SK-N-MC (cell line): ENCODE data around the gene ADAMTS19.

ENCODE experiments used
- DNase-seq: peaks from one replicate; pipeline ENCODE4 v3.0.0-alpha.2; 2011; ENCODE audit warnings: low read depth, low spot score
- H3K27ac ChIP-seq: fragments of 200-600 bp; sonication (generic); 2 replicates; pipeline ENCODE4 v1.5.1; 2016; ENCODE audit warnings: mixed run types
- H3K36me3 ChIP-seq: fragments of 200-600 bp; sonication (generic); 2 replicates; pipeline ENCODE4 v1.6.1; 2017; ENCODE audit warnings: antibody characterized with exemption, low read length, mixed read lengths; ENCODE audit not compliant: insufficient read depth
- H3K4me3 ChIP-seq: fragments of 200-600 bp; sonication (generic); 2 replicates; pipeline ENCODE4 v1.5.1; 2016
- H3K9ac ChIP-seq: fragments of 200-600 bp; sonication (generic); 2 replicates; pipeline ENCODE4 v1.8.0; 2017; ENCODE audit warnings: mixed run types, mixed read lengths; ENCODE audit not compliant: insufficient read length
- H3K9me3 ChIP-seq: fragments of 200-600 bp; sonication (generic); 2 replicates; pipeline ENCODE4 v1.6.1; 2017; ENCODE audit warnings: low read depth, mild to moderate bottlenecking, antibody characterized with exemption, low read length, moderate library complexity, mixed read lengths
- EZH2 ChIP-seq: fragments of 200-600 bp; sonication (generic); IDR thresholded peaks from one replicate; pipeline ENCODE4 v1.6.1; 2017; ENCODE audit warnings: antibody characterized with exemption
- FOXP2 ChIP-seq: optimal IDR thresholded peaks from 2 replicates; pipeline ENCODE3; 2011; ENCODE audit warnings: mild to moderate bottlenecking, moderate library complexity; ENCODE audit not compliant: insufficient read depth; ENCODE audit errors: extremely low read length, control extremely low read depth
- POLR2AphosphoS5 ChIP-seq: IDR thresholded peaks from 2 replicates; pipeline ENCODE4 v1.6.1; 2012; ENCODE audit warnings: mild to moderate bottlenecking, low read depth, low read length, borderline replicate concordance

Gene ADAMTS19

GRCh38 chr5:129658801-129659200 is 198.7 kb downstream of the ADAMTS19 start:
- TF ChIP-seq POLR2AphosphoS5: no peak
- no peak for TF ChIP-seq FOXP2
- TF ChIP-seq EZH2: no peak
- DNase-seq: no peak

GRCh38 chr5:129661366-129662035 is 201.4 kb downstream of the ADAMTS19 start:
- TF ChIP-seq FOXP2 (no peak), POLR2AphosphoS5 (no peak), EZH2 (no peak)
- DNase-seq: no peak
- Histone ChIP-seq H3K27ac (no peak overlapping the region), H3K9ac (no peak overlapping the region), H3K4me3 (no peak overlapping the region), H3K9me3 (no peaks in the 10 kb centered on the region), H3K36me3 (no peaks in the 10 kb centered on the region)

More at GRCh38 chr5:129658801-129659200, 198.7 kb downstream of the ADAMTS19 start:
- Histone ChIP-seq H3K27ac (no peak overlapping the region), H3K9me3 (no peaks in the 10 kb centered on the region), H3K4me3 (no peak overlapping the region), H3K9ac (no peak overlapping the region), H3K36me3 (no peaks in the 10 kb centered on the region)

GRCh38 chr5:129664336-129664937 is 204.3 kb downstream of the ADAMTS19 start:
- no peaks in the 10 kb centered on the region for H3K9me3 ChIP-seq
- TF ChIP-seq EZH2: no peak
- TF ChIP-seq FOXP2: no peak
- no peak for TF ChIP-seq POLR2AphosphoS5
- no peak overlapping the region for H3K9ac ChIP-seq
- no peak overlapping the region for H3K27ac ChIP-seq
- peak; percentile 39 for DNase-seq
- H3K36me3 ChIP-seq: no peaks in the 10 kb centered on the region
- no peak overlapping the region for H3K4me3 ChIP-seq

GRCh38 chr5:129670957-129671500 is 210.9 kb downstream of the ADAMTS19 start:
- Histone ChIP-seq H3K9ac (no peak overlapping the region), H3K9me3 (no peaks in the 10 kb centered on the region), H3K27ac (no peak overlapping the region), H3K4me3 (no peak overlapping the region), H3K36me3 (no peaks in the 10 kb centered on the region)
- DNase-seq: no peak
- TF ChIP-seq EZH2 (no peak), POLR2AphosphoS5 (no peak), FOXP2 (no peak)

GRCh38 chr5:129672006-129672405 is 211.9 kb downstream of the ADAMTS19 start:
- DNase-seq: no peak
- TF ChIP-seq POLR2AphosphoS5 (no peak), EZH2 (no peak), FOXP2 (no peak)
- H3K27ac ChIP-seq: no peak overlapping the region
- H3K4me3 ChIP-seq: no peak overlapping the region
- H3K36me3 ChIP-seq: no peaks in the 10 kb centered on the region
- no peak overlapping the region for H3K9ac ChIP-seq
- H3K9me3 ChIP-seq: no peaks in the 10 kb centered on the region

DNA sequence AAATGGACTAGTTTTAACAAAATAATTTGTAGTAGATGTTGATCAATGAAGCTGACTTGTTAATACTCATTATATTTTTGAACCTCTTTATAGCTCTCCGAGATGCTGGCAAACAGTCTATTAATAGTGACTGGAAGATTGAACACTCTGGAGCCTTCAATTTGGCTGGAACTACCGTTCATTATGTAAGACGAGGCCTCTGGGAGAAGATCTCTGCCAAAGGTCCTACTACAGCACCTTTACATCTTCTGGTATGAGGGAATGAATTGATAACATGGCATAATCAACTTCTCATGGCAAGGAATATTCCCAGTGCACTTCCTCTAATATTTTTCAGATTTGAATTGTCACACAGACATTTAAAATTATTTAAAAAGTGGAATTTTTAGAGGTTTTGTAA is 219.6 kb downstream of the ADAMTS19 start:
- TF ChIP-seq EZH2 (no peak), FOXP2 (no peak), POLR2AphosphoS5 (no peak)
- no peaks in the 10 kb centered on the region for H3K9me3 ChIP-seq

DNA sequence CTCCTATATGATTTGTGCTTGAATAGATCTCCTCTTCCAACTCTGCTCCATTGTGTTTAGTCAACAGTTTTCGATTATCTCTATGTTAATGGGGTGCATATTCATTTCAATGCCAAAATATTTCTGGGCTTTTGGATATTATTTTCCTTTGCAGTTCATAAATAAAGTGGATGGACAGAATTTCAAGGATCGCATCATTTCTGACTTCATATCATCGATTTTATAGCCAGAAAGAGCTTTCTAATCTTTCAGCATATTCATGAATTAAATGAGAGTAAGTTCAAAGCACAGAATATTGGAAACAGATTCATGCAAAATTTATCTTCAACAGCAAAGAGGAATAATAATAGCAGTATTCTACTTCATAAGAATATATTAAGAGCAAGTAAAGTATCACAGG is 227.8 kb downstream of the ADAMTS19 start:
- Histone ChIP-seq H3K9me3 (no peaks in the 10 kb centered on the region), H3K9ac (no peak overlapping the region), H3K36me3 (no peaks in the 10 kb centered on the region), H3K4me3 (no peak overlapping the region), H3K27ac (no peak overlapping the region)
- no peak for DNase-seq
- no peak for TF ChIP-seq FOXP2
- TF ChIP-seq EZH2: no peak
- no peak for TF ChIP-seq POLR2AphosphoS5

More for the DNA sequence above, 219.6 kb downstream of the ADAMTS19 start:
- Histone ChIP-seq H3K9ac (no peak overlapping the region), H3K4me3 (no peak overlapping the region), H3K27ac (no peak overlapping the region), H3K36me3 (no peaks in the 10 kb centered on the region)
- no peak for DNase-seq

DNA sequence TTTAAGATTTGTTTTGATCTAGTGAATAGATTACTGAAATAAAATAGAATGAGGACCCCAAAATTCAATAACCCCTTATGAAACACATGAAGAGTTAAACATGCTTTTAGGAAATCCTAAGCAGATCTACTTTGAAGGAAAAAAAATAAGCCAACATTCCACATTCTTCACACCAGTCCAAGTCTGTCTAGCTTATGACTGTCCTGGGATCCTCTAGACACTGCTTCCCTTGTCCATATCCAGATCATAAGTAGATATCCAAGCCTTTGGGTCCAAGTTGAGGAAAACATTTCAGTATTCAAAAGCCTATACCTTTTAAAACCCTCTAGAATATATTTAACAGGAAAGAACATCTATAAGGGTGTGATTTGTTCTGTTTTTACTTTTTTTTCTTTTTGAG is 228.9 kb downstream of the ADAMTS19 start:
- Histone ChIP-seq H3K4me3 (no peak overlapping the region), H3K9ac (no peak overlapping the region), H3K9me3 (no peaks in the 10 kb centered on the region), H3K27ac (no peak overlapping the region), H3K36me3 (no peaks in the 10 kb centered on the region)
- no peak for DNase-seq
- no peak for TF ChIP-seq POLR2AphosphoS5
- TF ChIP-seq EZH2: no peak
- no peak for TF ChIP-seq FOXP2
